Heart left ventricle (tissue), 16 donors: ENCODE results near the gene ATXN7L1. TPM values are rescaled to one million over a fixed set of nuclear protein-coding genes. Genes with fewer than 3 reads are reported as not detected.

Experiments used
- ATAC-seq, 4 donors: fragments of 200-7000 bp; cut with Tn5 transposase; one replicate each; pipeline ENCODE4 v1.9.1; 2020 to 2022; ENCODE audit warnings: moderate library complexity in 4 of 4, mild to moderate bottlenecking in 3 of 4, moderate number of reproducible peaks in 1 of 4
- DNase-seq, 5 donors: peaks; one replicate each; pipeline ENCODE4 v3.0.0-alpha.2; 2020
- H3K27ac ChIP-seq, 12 donors: fragments of 200-600 bp; sonication (generic) in 4 of 12; one replicate each; pipeline versions ENCODE4 v1.5.0 to v1.8.0; 2016 to 2022; ENCODE audit warnings: mild to moderate bottlenecking in 2 of 12
- H3K27me3 ChIP-seq, 9 donors: fragments of 200-600 bp; sonication (generic) in 2 of 9; one replicate each; pipeline versions ENCODE4 v1.5.1 to v1.8.0; 2016 to 2022; ENCODE audit warnings: mild to moderate bottlenecking in 3 of 9
- H3K36me3 ChIP-seq, 9 donors: fragments of 200-600 bp; sonication (generic) in 2 of 9; one replicate each; pipeline versions ENCODE4 v1.5.0 to v1.8.0; 2018 to 2022; ENCODE audit warnings: mild to moderate bottlenecking in 2 of 9
- H3K4me1 ChIP-seq, 12 donors: fragments of 200-600 bp; sonication (generic) in 4 of 12; one replicate each; pipeline versions ENCODE4 v1.5.0 to v1.8.0; 2016 to 2022; ENCODE audit warnings: mild to moderate bottlenecking in 3 of 12
- H3K4me3 ChIP-seq, 12 donors: fragments of 200-600 bp; sonication (generic) in 4 of 12; one replicate each; pipeline versions ENCODE4 v1.5.0 to v1.8.0; 2017 to 2022; ENCODE audit warnings: mild to moderate bottlenecking in 9 of 12, moderate library complexity in 4 of 12
- H3K9me3 ChIP-seq, 12 donors: fragments of 200-600 bp; sonication (generic) in 4 of 12; one replicate each; pipeline versions ENCODE4 v1.5.0 to v1.8.0; 2016 to 2022; ENCODE audit warnings: mild to moderate bottlenecking in 1 of 12
- POLR2A ChIP-seq, 2 donors: fragments of 450-650 bp; IDR thresholded peaks; one replicate each; pipeline ENCODE4 v1.6.1; 2017; ENCODE audit warnings: antibody characterized with exemption in 2 of 2, mild to moderate bottlenecking in 2 of 2, moderate library complexity in 2 of 2
- WGBS, 4 donors: extraction: QIAGEN DNeasy Blood & Tissue Kit in 2 of 4; methylation state at CpG; one replicate each; pipeline versions ENCODE4 v1.1.5 to v1.1.7; 2013 to 2018; 5-methylcytosine and 5-hydroxymethylcytosine counted together
- intact Hi-C, 10 donors: fragments of 100-400 bp; cut with DNase I; formaldehyde crosslinking; loops; one replicate each; pipeline versions ENCODE4 v1.11.1 to v1.14.2; 2022
- polyA plus RNA-seq, 2 donors: library from polyadenylated mRNA; stranded (reverse); fragments of 200-250 nt; gene quantifications; one replicate each; pipeline ENCODE4 v1.2.3, GENCODE V29; 2013
- total RNA-seq, 9 donors: library from RNA; depleted of rRNA in 2 of 9; stranded (reverse); fragments of >200 nt in 2 of 9; fragmentation: NEBNext Ultra II Directional in 3 of 9; extraction: Animal tissue kit (Norgen Biotek cat#: 25700) in 3 of 9; gene quantifications; one replicate each; pipeline versions ENCODE4 v1.1.0 to v1.2.4, GENCODE V29; 2016 to 2023
- TF ChIP-seq, protein P1 (sequence below), 12 donors: fragments of 200-600 bp; sonication (generic) in 4 of 12; IDR thresholded peaks; one replicate each; pipeline versions ENCODE4 v1.5.0 to v1.8.0; 2018 to 2022; ENCODE audit warnings: antibody characterized with exemption in 12 of 12, mild to moderate bottlenecking in 5 of 12
- donor health status: ischemic (EF 13 %, LVEDD 7.1; RV severe dilation, severe dysfunction).
- donor health status: healthy with polysubstance abuse.
- donor health status: DM: no; HTN: yes; CAD: no.
- donor health status: DM: no; HTN: no; CAD: no.
- donor health status: ischemic (EF 25% LVEDD 6.9; RV normal size, moderate dysfunction).
- donor health status: ischemic (EF 25% LVEDD 5.7; RV mildly dilated, moderate dysfunction).
- donor health status: healthy.
- donor health status: DM: yes; HTN: yes; CAD: no.
- donor health status: ischemic (EF 35%, LVEDD 5.7; RV mildly dilated, moderate dysfunction).
- donor health status: nonischemic (EF 11% LVEDD 7.7; RV severe dilation, severe dysfunction).
- donor health status: DM: yes; HTN: yes; CAD: no.
- donor health status: PGD.
- donor health status: ischemic (EF 29% LVEDD 5.4; RV normal size, mild dysfunction).
- donor health status: nonischemic (EF 23%, LVEDD 6.1; RV moderate dilation, normal function).

ATXN7L1 gene
- total and polyA plus RNA-seq, 11 donors: 2.0 to 10.6 (median 3.6) TPM

DNA sequence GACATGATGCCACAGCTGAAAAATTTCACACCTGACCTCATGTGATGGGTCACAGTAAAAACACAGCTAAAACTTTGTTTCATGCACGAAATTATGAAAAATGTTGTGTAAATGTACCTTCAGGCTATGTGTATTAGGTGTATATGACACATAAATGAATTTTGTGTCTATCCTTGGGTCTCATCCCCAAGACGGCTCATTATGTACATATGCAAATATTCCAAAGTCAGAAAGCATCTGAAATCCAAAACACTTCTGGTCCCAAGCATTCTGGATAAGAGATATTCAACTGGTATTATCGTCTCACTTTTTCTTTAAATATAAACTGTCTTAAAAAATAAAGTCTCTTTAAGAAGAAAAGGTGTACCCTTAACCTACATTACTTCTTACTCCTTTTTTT is 145.4 kb downstream of the ATXN7L1 start:
- WGBS, 4 donors: 88 to 97% (median 94%) methylated on average over 3 of the region's 3 CpGs
- intact Hi-C loops: no loop called here
- ATAC-seq (no peak), DNase-seq (no peak)
- Histone ChIP-seq H3K27ac (no peak overlapping the region), H3K36me3 (peaks cover 0 to 4% (median 0%) of the 10 kb centered on the region in 9 donors), H3K4me1 (no peaks in the 10 kb centered on the region), H3K27me3 (no peaks in the 10 kb centered on the region), H3K4me3 (no peak overlapping the region), H3K9me3 (no peaks in the 10 kb centered on the region)
- TF ChIP-seq, protein P1, sequence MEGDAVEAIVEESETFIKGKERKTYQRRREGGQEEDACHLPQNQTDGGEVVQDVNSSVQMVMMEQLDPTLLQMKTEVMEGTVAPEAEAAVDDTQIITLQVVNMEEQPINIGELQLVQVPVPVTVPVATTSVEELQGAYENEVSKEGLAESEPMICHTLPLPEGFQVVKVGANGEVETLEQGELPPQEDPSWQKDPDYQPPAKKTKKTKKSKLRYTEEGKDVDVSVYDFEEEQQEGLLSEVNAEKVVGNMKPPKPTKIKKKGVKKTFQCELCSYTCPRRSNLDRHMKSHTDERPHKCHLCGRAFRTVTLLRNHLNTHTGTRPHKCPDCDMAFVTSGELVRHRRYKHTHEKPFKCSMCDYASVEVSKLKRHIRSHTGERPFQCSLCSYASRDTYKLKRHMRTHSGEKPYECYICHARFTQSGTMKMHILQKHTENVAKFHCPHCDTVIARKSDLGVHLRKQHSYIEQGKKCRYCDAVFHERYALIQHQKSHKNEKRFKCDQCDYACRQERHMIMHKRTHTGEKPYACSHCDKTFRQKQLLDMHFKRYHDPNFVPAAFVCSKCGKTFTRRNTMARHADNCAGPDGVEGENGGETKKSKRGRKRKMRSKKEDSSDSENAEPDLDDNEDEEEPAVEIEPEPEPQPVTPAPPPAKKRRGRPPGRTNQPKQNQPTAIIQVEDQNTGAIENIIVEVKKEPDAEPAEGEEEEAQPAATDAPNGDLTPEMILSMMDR (IDR thresholded peaks at IDR 0.05): no peak
- no peak for TF ChIP-seq POLR2A (IDR thresholded peaks at IDR 0.05)

DNA sequence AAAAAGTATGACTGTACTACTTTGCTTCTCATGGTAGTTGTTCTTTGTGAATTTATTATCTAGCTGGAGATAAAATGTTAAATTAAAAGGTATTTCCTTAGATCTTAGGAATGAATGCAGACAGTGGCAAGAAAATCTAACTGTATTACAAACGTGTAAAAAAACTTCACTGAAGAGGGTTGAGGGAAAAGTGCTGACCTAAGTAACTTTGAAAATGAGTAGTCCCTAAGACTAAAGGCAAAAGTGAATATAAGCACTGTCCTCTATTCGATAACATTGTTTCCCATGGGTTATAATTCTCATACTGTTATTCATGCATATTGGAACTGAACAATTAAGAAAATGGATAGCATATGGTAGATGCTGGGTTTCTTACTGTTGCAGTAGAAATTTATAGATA is 148.4 kb downstream of the ATXN7L1 start:
- no peak for ATAC-seq
- Histone ChIP-seq H3K36me3 (peaks cover 0 to 4% (median 0%) of the 10 kb centered on the region in 9 donors), H3K27me3 (no peaks in the 10 kb centered on the region), H3K4me1 (no peaks in the 10 kb centered on the region), H3K4me3 (no peak overlapping the region), H3K9me3 (no peaks in the 10 kb centered on the region), H3K27ac (no peak overlapping the region)
- DNase-seq: no peak
- TF ChIP-seq, protein P1 (IDR thresholded peaks at IDR 0.05): no peak
- no peak for TF ChIP-seq POLR2A (IDR thresholded peaks at IDR 0.05)
- 85 to 89% (median 86%) methylated on average over 2 of the region's 2 CpGs for WGBS, 4 donors
- intact Hi-C loops: no loop called here

DNA sequence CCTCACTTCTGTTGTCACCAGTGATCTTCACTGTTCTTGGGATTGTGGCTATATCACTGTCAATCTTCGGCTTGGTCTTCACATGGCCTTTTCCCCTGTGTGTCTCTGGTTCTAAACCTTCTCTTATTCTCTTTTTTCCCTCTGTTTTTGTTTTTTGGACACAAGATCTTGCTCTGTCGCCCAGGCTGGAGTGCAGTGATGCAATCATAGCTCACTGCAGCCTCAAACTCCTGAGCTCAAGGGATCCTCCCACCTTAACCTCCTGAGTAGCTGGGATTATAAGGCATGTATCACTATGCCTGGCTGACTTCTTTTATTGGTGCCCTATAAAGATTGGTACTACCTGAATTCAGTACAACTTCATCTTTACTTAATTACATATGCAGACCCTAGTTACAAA is 151.7 kb downstream of the ATXN7L1 start:
- intact Hi-C loops: no loop called here
- no peak overlapping the region for H3K4me3 ChIP-seq
- WGBS, 4 donors: 91 to 95% (median 92%) methylated on average over 2 of the region's 2 CpGs

DNA sequence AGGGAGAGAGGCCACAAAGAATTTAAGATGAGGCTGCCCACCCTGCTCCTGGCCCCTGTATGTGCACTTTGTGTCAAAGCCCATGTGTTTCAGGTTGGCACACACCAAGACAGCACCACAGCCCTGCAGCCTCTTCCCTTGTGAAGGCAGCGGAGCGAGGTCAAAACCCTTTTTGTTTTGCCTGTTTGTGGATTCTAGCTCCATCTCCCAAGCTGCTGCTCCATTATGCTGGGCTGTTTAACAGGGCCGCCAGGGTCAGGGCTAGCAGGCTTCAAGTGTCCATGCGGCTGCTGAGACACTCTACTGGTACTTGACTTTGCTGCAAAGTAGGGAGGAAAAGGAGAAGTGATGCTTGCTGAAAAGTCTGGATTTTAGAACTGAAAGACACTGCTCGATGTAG is 152.8 kb downstream of the ATXN7L1 start:
- 91 to 96% (median 94%) methylated on average over 5 of the region's 5 CpGs for WGBS, 4 donors
- DNase-seq: no peak
- TF ChIP-seq POLR2A (IDR thresholded peaks at IDR 0.05): no peak
- TF ChIP-seq, protein P1 (IDR thresholded peaks at IDR 0.05): no peak
- peaks cover 0 to 4% (median 0%) of the 10 kb centered on the region in 9 donors for H3K36me3 ChIP-seq
- ATAC-seq: no peak
- no peaks in the 10 kb centered on the region for H3K27me3 ChIP-seq
- H3K4me1 ChIP-seq: peaks cover 0 to 16% (median 9%) of the 10 kb centered on the region in 12 donors
- intact Hi-C loops: no loop called here
- H3K4me3 ChIP-seq: no peak overlapping the region
- H3K27ac ChIP-seq: no peak overlapping the region
- H3K9me3 ChIP-seq: no peaks in the 10 kb centered on the region

More for the DNA sequence above, 151.7 kb downstream of the ATXN7L1 start:
- no peak overlapping the region for H3K27ac ChIP-seq
- peaks cover 0 to 4% (median 0%) of the 10 kb centered on the region in 9 donors for H3K36me3 ChIP-seq
- DNase-seq (no peak), ATAC-seq (no peak)
- H3K4me1 ChIP-seq: peaks cover 0 to 4% (median 0%) of the 10 kb centered on the region in 12 donors
- no peaks in the 10 kb centered on the region for H3K27me3 ChIP-seq
- TF ChIP-seq POLR2A (IDR thresholded peaks at IDR 0.05): no peak
- TF ChIP-seq, protein P1 (IDR thresholded peaks at IDR 0.05): no peak
- no peaks in the 10 kb centered on the region for H3K9me3 ChIP-seq
